ENCODE data around the gene GPC3. TPM values are rescaled to one million over a fixed set of nuclear protein-coding genes. Genes with fewer than 3 reads are reported as not detected.
A peak's percentile ranks its signal among the peaks of the same experiment; 100 is the strongest.

The GPC3 gene
- total and polyA plus RNA-seq, 8 donors, result 0.46 to 137 (median 4.4) TPM

- 69 to 78% (median 72%) methylated on average over 3 of the region's 3 CpGs for WGBS, 5 donors
- Histone ChIP-seq H3K9me3 (no peaks in the 10 kb centered on the region), H3K36me3 (no peaks in the 10 kb centered on the region), H3K4me3 (no peak overlapping the region), H3K4me1 (no peaks in the 10 kb centered on the region), H3K27me3 (no peaks in the 10 kb centered on the region), H3K27ac (no peak overlapping the region)
- peak in 1 of 2 donors; percentile 15 for DNase-seq
- no peak for TF ChIP-seq POLR2A (IDR thresholded peaks at IDR 0.05)
- TF ChIP-seq POLR2AphosphoS5 (IDR thresholded peaks at IDR 0.05), result no peak
- TF ChIP-seq EP300 (IDR thresholded peaks at IDR 0.05), result no peak
- intact Hi-C loops (cut with DNase I; ENCODE audit: low total_unique reads), result no loop called here
These were observed 61.8 kb downstream of the GPC3 start for GRCh38 chrX:133923548-133923947.

GRCh38 chrX:133923113-133923512 lies 62.3 kb downstream of the GPC3 start:
- H3K27ac ChIP-seq, result no peak overlapping the region
- WGBS, 5 donors, result 40 to 63% (median 58%) methylated on average over 5 of the region's 5 CpGs
- no peak overlapping the region for H3K4me3 ChIP-seq
- DNase-seq, result peak in 1 of 2 donors; percentile 37
- TF ChIP-seq POLR2A (IDR thresholded peaks at IDR 0.05), result no peak
- no peak for TF ChIP-seq POLR2AphosphoS5 (IDR thresholded peaks at IDR 0.05)
- TF ChIP-seq EP300 (IDR thresholded peaks at IDR 0.05), result no peak
- TF ChIP-seq, protein P1, sequence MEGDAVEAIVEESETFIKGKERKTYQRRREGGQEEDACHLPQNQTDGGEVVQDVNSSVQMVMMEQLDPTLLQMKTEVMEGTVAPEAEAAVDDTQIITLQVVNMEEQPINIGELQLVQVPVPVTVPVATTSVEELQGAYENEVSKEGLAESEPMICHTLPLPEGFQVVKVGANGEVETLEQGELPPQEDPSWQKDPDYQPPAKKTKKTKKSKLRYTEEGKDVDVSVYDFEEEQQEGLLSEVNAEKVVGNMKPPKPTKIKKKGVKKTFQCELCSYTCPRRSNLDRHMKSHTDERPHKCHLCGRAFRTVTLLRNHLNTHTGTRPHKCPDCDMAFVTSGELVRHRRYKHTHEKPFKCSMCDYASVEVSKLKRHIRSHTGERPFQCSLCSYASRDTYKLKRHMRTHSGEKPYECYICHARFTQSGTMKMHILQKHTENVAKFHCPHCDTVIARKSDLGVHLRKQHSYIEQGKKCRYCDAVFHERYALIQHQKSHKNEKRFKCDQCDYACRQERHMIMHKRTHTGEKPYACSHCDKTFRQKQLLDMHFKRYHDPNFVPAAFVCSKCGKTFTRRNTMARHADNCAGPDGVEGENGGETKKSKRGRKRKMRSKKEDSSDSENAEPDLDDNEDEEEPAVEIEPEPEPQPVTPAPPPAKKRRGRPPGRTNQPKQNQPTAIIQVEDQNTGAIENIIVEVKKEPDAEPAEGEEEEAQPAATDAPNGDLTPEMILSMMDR (IDR thresholded peaks at IDR 0.05), result no peak
- H3K36me3 ChIP-seq, result no peaks in the 10 kb centered on the region
- H3K27me3 ChIP-seq, result no peaks in the 10 kb centered on the region
- H3K4me1 ChIP-seq, result no peaks in the 10 kb centered on the region
- intact Hi-C loops (cut with DNase I; ENCODE audit: low total_unique reads), result no loop called here
- no peaks in the 10 kb centered on the region for H3K9me3 ChIP-seq

- Histone ChIP-seq H3K4me1 (no peaks in the 10 kb centered on the region), H3K27ac (no peak overlapping the region), H3K9me3 (peaks cover 0 to under 1% (median 0%) of the 10 kb centered on the region in 4 donors), H3K36me3 (no peaks in the 10 kb centered on the region), H3K27me3 (no peaks in the 10 kb centered on the region), H3K4me3 (no peak overlapping the region)
- WGBS, 5 donors, result 50 to 80% (median 61%) methylated on average over 2 of the region's 2 CpGs; no CpG with 5 or more reads in 1 of the 5 donors
- TF ChIP-seq, protein P1 (IDR thresholded peaks at IDR 0.05), result no peak
- TF ChIP-seq POLR2AphosphoS5 (IDR thresholded peaks at IDR 0.05) (no peak), POLR2A (IDR thresholded peaks at IDR 0.05) (no peak), EP300 (IDR thresholded peaks at IDR 0.05) (no peak)
- intact Hi-C loops (cut with DNase I; ENCODE audit: low total_unique reads), result no loop called here
- no peak for DNase-seq
These were observed 63.0 kb downstream of the GPC3 start for GRCh38 chrX:133922390-133922771.

DNA sequence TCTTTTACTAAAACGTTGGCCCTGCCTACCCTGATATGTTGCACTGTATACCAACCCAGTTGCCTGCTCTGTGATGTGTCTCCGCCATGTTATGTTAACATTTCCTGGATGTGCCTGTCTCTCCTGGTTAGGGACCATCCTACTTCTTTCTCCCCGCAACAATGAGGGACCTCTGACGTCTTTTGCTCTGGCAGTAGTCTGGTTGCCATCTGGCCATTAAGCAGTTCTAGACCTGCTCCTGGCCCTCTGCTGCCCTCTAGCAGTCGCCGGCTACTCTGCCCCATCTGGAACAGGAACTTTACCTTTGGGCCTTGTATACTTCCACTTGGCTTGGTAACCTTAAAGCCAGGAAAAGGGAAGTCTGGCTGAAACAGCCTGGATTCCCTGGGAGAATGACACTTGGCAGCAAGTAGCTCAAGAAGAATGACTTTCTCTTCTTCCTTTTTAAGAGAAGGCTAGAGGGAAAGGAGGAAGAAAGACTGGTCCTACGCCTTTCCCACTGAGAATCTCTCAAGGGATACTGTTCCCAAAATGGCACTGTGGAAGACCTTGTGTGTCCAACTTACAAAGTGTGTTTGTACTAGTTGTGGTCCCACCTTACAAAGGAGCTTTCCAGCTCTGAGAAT lies 63.5 kb downstream of the GPC3 start:
- no peaks in the 10 kb centered on the region for H3K36me3 ChIP-seq
- peak; percentile 44 to 72 for DNase-seq
- H3K27ac ChIP-seq, result no peak overlapping the region
- H3K9me3 ChIP-seq, result peaks cover 0 to 5% (median 0%) of the 10 kb centered on the region in 4 donors
- H3K4me1 ChIP-seq, result no peaks in the 10 kb centered on the region
- TF ChIP-seq POLR2AphosphoS5 (IDR thresholded peaks at IDR 0.05) (no peak), POLR2A (IDR thresholded peaks at IDR 0.05) (no peak), EP300 (IDR thresholded peaks at IDR 0.05) (no peak)
- TF ChIP-seq, protein P1 (IDR thresholded peaks at IDR 0.05), result peak in 5 of 7 experiments; percentile 6 to 46 (median 31)
- no peaks in the 10 kb centered on the region for H3K27me3 ChIP-seq
- H3K4me3 ChIP-seq, result no peak overlapping the region
- intact Hi-C loops (cut with DNase I; ENCODE audit: low total_unique reads), result no loop called here
- 37 to 72% (median 53%) methylated on average over 6 to 7 of the region's 7 CpGs for WGBS, 5 donors

DNA sequence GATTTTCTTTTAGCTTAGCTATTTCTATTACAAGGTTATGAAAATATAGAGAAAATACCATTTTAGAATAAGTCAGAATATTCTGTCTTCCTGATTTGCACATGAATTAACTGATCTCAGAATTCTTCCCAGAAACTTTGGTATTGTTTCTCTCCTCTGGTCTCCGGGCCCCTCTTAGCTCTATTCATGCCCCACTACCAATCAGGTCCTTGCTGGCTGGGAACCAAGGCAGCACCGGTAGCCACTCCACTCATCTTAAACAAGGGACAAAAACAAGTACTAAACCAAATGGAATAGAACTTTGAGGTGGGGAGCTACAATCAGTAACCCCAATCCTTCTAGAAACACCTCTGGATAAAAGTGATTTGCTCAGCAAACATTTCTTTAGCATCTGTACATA lies 64.3 kb downstream of the GPC3 start:
- no peaks in the 10 kb centered on the region for H3K27me3 ChIP-seq
- peaks cover 0 to 10% (median 0%) of the 10 kb centered on the region in 4 donors for H3K9me3 ChIP-seq
- WGBS, 5 donors, result 54 to 80% (median 63%) methylated on average over 2 of the region's 2 CpGs
- DNase-seq, result no peak
- TF ChIP-seq, protein P1 (IDR thresholded peaks at IDR 0.05), result no peak
- no peak for TF ChIP-seq POLR2A (IDR thresholded peaks at IDR 0.05)
- no peak for TF ChIP-seq EP300 (IDR thresholded peaks at IDR 0.05)
- no peak for TF ChIP-seq POLR2AphosphoS5 (IDR thresholded peaks at IDR 0.05)
- no peaks in the 10 kb centered on the region for H3K4me1 ChIP-seq
- H3K27ac ChIP-seq, result no peak overlapping the region
- no peak overlapping the region for H3K4me3 ChIP-seq
- intact Hi-C loops (cut with DNase I; ENCODE audit: low total_unique reads), result no loop called here
- H3K36me3 ChIP-seq, result no peaks in the 10 kb centered on the region

Data from stomach (tissue), 9 donors.